HG03060 (cell line): ENCODE data around the gene LCN1.
"Not testable (repeated sequence)": the region's sequence is repeated elsewhere in the genome, so short reads cannot be mapped to it uniquely, and the experiment has no call there.

Source experiments
- ATAC-seq: cut with Tn5 transposase; IDR thresholded peaks from one replicate; pipeline ENCODE4 v1.9.1; 2021; ENCODE audit warnings: low read depth, moderate number of reproducible peaks; ENCODE audit not compliant: unreplicated experiment

Gene LCN1

GRCh38 chr9:135522137-135522877 is 1.1 kb downstream of the LCN1 start:
- ATAC-seq, result no peak

GRCh38 chr9:135522931-135523330 is 1.7 kb downstream of the LCN1 start:
- ATAC-seq, result no peak

- ATAC-seq, result no peak
These were observed 2.4 kb downstream of the LCN1 start for GRCh38 chr9:135523521-135524129.

- no peak for ATAC-seq
These were observed 3.1 kb downstream of the LCN1 start for GRCh38 chr9:135524130-135524861.

- no peak for ATAC-seq
These were observed 4.2 kb downstream of the LCN1 start for GRCh38 chr9:135525241-135526088.

- no peak for ATAC-seq
These were observed 5.0 kb downstream of the LCN1 start for GRCh38 chr9:135526089-135526729.

- no peak for ATAC-seq
These were observed 5.7 kb downstream of the LCN1 start for GRCh38 chr9:135526730-135527571.

- not testable (repeated sequence) for ATAC-seq
These were observed 7.7 kb downstream of the LCN1 start for GRCh38 chr9:135528842-135529435.

- ATAC-seq, result no peak
These were observed 8.9 kb downstream of the LCN1 start for GRCh38 chr9:135530146-135530545.

GRCh38 chr9:135531096-135531495 is 9.9 kb downstream of the LCN1 start:
- no peak for ATAC-seq

- ATAC-seq, result no peak
These were observed 11.9 kb downstream of the LCN1 start for GRCh38 chr9:135533113-135533512.

- no peak for ATAC-seq
These were observed 12.4 kb downstream of the LCN1 start for GRCh38 chr9:135533674-135534073.

GRCh38 chr9:135534192-135534711 is 13.0 kb downstream of the LCN1 start:
- not testable (repeated sequence) for ATAC-seq

GRCh38 chr9:135534826-135535225 is 13.6 kb downstream of the LCN1 start:
- ATAC-seq, result not testable (repeated sequence)

- not testable (repeated sequence) for ATAC-seq
These were observed 14.4 kb downstream of the LCN1 start for GRCh38 chr9:135535631-135536030.

- ATAC-seq, result no peak
These were observed 15.0 kb downstream of the LCN1 start for GRCh38 chr9:135536216-135536615.

- ATAC-seq, result not testable (repeated sequence)
These were observed 22.1 kb downstream of the LCN1 start for GRCh38 chr9:135543262-135543894.

GRCh38 chr9:135544981-135545635 is 23.9 kb downstream of the LCN1 start:
- ATAC-seq, result no peak
